ENCODE measurements around the gene ISG15. TPM values are rescaled to one million over a fixed set of nuclear protein-coding genes. Genes with fewer than 3 reads are reported as not detected.
A peak's percentile ranks its signal among the peaks of the same experiment; 100 is the strongest.

Gene ISG15
- total and polyA plus RNA-seq, 9 of the 15 experiments (the other 6 are each of a cell fraction or from before 2014, with no cell fraction given) = 0.40 to 58.3 (median 12.2) TPM

GRCh38 chr1:1001057-1001783 is 12.1 kb upstream of the ISG15 start (continued):
- TF ChIP-seq HINFP (tag; conservative IDR thresholded peaks at IDR 0.05; ENCODE audit: low read depth) (no peak), ASH1L (IDR thresholded peaks at IDR 0.05; ENCODE audit: borderline replicate concordance, low read depth, partially characterized antibody) (peak; percentile 2), LCOR (CRISPR knock-in tag; IDR thresholded peaks at IDR 0.05) (peak; percentile 65; the same call in 1 of the 2 replicates), POLR2AphosphoS5 (IDR thresholded peaks at IDR 0.05; ENCODE audit: control insufficient read depth, insufficient read depth, low read depth, low read length) (no peak), ZBTB7A (IDR thresholded peaks at IDR 0.05; ENCODE audit: borderline replicate concordance, control insufficient read depth, low read depth, low read length) (peak; percentile 86), SNAPC5 (CRISPR knock-in tag; IDR thresholded peaks at IDR 0.05) (no peak), CEBPG (CRISPR knock-in tag; IDR thresholded peaks at IDR 0.05) (no peak; the same call in 1 of the 2 replicates), CEBPG (tag; conservative IDR thresholded peaks at IDR 0.05 in 1 of 2, IDR thresholded peaks at IDR 0.05 in 1 of 2) (peak; percentile 18 to 34; a peak in 1 of 4 replicates), ZBTB43 (CRISPR knock-in tag; IDR thresholded peaks at IDR 0.05) (0 out of 2 replicates have a peak, but pooled peaks have one; percentile 15), CTCF (IDR thresholded peaks at IDR 0.05 in 2 of 3, conservative IDR thresholded peaks at IDR 0.05 in 1 of 3; ENCODE audit: insufficient read depth in 2 of 3, low read depth in 1 of 3, low read length in 3 of 3) (no peak), CHD1 (IDR thresholded peaks at IDR 0.05; ENCODE audit: low read length) (peak; percentile 3), E2F5 (CRISPR knock-in tag; IDR thresholded peaks at IDR 0.05) (no peak), MTA2 (IDR thresholded peaks at IDR 0.05; ENCODE audit: low read depth) (no peak), TOE1 (IDR thresholded peaks at IDR 0.05; ENCODE audit: borderline replicate concordance) (no peak; the same call in 1 of the 2 replicates), TOE1 (CRISPR knock-in tag; IDR thresholded peaks at IDR 0.05; ENCODE audit: borderline replicate concordance, low read depth) (no peak), SMARCA4 (IDR thresholded peaks at IDR 0.05) (peak; percentile 7; the same call in 1 of the 2 replicates), IRF1 (CRISPR knock-in tag; IDR thresholded peaks at IDR 0.05; ENCODE audit: borderline replicate concordance) (0 out of 2 replicates have a peak, but pooled peaks have one; percentile 2), SAFB (IDR thresholded peaks at IDR 0.05; ENCODE audit: borderline replicate concordance, low read depth, low read length) (peak; percentile 70), CHD4 (IDR thresholded peaks at IDR 0.05; ENCODE audit: insufficient read depth, insufficient replicate concordance, low read depth, low read length, poor library complexity, severe bottlenecking) (peak; percentile 40)
